HG03565 (cell line): ENCODE measurements around the gene MLLT3.

Experiments
- ATAC-seq: cut with Tn5 transposase; IDR thresholded peaks from one replicate; pipeline ENCODE4 v1.9.1; 2021; ENCODE audit warnings: mild to moderate bottlenecking, moderate library complexity; ENCODE audit not compliant: unreplicated experiment

MLLT3 gene

DNA sequence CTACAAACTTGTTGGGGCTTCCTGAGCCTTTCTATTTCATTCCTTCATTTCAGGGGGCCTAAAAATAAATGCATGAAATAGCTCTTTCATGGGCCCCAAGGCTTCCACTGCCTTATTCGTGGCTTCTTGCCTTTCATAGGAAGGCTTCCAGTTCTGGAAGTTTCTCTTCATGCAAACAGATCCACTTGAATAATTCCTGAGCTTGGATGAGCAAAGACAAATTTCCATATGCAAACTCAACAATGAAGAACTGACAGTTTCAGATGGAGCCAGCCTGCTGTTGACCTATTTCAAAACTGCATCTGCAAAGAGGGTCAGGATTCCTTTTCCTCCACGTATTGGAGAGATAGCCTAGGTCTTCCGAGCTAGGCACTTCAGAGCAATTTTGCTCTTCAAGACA is 142.1 kb downstream of the MLLT3 start:
- ATAC-seq = no peak

DNA sequence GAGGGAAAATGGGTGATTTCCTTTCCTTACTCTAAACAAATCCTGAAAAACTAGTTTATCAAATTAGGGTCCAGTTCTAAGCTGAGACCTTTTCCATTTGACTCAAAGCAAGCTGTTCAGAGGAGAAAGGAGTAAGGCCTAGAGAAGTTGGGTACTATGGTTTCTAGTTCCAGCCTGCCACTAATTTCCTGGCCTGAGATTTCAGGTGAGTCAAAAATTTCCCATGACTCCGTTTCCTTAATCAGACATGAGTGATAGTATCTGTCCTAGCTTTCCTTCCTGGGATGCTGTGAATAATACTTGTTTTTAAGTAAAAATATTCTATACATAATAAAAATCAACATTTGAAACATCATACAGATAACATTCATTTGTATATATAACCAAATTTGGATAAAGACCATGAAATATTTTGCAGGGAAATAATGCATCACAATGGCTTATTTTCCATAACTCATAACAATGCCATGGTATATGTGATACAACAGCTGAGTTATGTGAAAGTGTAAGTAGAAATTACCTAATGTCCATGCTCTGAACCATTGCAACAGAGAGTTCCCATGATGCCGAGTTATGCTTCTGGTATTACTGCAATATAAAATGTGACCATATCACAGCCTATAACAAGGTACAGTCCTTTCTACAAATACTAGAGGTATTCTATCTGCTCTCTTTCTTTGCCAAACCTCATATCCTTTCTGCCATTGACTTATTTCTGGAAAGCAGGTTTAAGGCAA is 142.7 kb downstream of the MLLT3 start:
- ATAC-seq = peak; percentile 87

DNA sequence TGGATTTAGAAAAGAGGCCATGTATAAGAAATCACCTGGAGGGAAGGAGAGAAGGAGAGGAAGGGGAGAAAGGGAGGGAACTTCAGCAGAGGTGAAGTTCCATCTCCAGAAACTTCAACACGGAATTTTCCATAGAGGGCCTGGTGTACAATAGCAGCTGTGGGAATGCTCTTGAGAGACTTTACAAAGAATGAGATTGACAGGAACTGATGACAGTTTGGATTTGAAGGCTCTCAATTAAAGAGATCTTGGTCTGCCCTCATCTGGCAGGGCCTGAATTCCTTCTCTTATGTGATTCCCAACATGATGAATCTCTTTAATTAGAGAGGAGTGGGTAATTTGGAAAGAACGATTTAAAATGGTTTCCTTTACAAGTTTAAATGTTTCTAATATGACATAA is 143.5 kb downstream of the MLLT3 start:
- no peak for ATAC-seq

DNA sequence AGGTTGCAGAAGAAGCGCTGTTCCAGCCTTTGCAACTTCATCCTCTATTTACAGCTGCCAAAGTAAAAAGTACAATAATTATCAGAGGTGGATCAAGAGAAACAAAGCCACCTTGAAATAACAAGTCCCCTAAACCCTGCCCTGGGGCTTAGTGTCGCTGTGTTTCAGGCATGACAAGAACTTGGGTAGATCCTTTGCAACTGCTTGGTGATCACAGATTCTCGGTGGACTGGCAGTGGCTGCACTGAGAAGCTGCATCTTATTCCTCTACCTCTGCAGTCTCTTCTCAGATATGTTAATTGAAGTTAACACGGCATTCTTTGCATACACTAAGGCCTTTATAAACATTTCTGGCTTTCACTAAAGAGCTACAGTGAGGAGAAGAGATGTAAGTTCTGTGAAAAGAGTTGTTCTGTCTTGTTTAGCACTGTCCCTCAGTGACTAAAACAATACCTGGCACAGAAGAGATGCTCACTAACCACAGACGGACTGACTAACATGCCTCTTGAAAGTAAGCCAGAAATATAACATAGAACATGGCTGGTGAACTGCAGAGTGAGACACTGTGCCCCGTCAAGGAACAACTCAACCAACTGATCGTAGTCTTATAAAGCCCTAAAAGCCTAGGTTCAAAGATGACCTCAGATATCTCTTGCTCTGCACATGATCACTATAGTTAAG is 144.2 kb downstream of the MLLT3 start:
- no peak for ATAC-seq

DNA sequence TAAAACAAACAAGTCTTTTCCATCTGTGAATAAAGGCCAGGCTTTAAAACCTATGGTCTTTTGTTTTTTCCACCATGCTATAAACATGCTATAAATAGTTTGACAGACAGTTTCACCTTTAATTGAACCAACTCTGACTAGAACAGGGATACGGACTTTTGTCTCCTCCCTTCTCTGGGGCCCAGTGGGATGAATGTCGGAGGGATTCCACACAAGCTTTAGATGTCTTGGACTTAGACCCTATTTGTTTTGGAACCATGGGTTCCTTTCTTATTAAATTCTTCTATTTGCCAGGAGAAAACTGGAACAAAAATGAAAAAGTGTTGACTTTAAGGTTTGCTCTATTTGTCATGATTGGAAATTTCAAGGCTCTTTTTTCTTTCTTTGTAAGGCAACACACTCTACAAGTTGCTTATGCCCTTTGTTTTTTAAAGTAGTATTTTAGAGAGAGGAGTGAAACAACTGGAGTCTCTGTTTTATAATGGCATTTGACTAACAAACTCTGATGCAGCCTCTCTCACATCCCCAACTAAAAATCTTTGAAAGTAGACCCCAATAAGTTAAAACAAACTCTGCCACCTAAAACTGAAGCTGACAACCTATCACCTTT is 145.3 kb downstream of the MLLT3 start:
- ATAC-seq = no peak

DNA sequence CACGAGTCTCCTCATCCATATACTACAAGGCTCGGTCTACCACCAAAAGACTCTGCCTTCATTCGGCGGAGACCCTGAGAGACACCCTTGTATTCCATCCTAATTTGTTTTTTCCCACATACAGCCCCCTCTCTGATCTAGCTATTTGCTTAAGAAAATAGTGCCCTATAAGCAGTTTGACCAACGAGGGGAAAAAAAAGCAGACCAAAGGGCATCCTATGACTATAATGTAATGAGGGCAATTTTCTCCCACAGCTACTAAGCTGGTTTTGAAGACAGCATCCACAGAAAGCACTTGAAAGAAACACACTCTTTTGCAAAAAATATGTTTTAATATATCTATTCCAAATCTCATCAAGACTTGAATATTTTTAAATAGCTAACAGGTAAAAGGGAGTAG is 147.8 kb downstream of the MLLT3 start:
- ATAC-seq = no peak

DNA sequence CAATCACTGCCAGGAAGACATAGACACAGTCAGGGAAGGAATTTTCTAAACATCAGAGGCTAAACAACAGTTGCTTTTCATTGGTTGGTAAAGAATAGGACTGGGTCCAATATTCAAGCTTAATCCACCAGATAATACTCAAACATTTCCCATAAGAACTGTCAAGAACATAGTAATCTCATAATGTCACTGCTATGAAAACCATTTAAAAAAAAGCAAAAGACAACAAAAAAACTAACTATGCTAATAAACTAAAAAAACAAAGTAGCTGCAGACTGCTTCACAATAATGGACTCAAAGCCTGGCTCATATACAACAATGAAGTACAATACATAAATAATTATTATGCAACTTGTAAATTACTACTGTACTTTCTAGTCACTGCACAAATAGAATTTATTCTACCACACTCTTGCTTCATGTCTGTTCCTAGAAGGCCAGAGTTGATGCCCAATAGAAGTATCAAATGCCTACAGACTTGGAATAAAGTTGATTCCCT is 148.7 kb downstream of the MLLT3 start:
- ATAC-seq = no peak

DNA sequence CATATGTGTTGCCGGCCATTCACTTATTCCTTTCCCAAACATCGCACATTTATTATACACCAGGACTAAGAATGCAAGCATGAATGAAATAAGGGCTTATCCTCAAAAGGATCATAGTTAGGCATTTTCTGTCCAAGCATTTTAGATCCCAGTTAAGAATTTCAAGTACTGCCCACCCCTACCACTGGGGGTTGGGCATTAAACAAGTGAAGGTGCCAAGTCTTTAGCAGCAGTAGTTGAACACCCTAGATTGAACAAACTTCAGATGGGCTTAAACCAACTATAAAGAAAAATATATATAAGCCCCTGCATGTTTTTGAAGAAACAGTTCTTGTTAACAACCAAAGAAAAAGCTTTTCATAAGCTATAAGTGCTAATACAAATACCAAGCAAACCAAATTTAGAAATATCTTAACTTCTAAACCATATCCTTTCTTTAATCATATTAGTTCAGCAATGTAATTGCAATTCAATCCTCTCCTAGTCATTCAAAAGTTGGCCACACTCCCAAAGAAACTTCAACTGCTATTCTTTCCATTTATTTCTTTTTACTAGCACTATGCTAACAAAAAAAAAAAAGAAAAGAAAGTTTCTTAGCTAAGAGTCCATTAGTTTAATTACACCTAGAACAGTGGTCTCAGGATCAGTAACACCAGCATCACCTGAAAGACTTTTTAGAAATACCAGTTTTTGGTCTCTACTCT is 149.8 kb downstream of the MLLT3 start:
- no peak for ATAC-seq

DNA sequence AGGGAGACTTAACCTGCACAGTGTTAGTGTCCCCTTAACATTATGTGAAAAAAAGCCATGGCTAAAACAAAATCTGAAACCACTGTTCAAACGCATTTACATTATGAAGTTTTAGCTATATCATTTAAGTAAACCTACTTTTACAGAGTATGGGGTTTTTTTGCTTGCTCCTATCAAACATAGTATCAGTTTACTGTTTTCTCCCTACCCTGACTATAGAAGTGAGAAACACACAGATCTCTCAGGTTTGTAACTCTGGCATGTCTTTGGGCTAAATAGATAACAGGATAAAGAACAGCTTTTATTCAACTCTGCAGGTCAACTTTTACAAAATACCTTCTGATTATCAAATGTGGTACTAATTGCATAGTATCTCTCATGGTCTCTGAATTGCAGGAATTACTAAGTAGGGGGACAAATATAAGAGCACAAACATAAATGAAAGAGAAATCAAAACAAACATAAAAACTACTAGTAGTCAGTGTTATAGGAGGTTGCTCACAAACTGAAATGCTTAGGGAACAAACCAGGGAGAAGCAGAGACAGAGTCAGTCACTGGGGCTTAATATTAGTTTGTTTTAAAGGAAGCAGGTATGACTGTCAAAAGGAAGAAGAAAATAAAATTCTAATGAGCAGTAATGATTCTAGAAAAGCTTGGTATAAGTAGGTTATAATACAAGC is 155.8 kb downstream of the MLLT3 start:
- no peak for ATAC-seq

DNA sequence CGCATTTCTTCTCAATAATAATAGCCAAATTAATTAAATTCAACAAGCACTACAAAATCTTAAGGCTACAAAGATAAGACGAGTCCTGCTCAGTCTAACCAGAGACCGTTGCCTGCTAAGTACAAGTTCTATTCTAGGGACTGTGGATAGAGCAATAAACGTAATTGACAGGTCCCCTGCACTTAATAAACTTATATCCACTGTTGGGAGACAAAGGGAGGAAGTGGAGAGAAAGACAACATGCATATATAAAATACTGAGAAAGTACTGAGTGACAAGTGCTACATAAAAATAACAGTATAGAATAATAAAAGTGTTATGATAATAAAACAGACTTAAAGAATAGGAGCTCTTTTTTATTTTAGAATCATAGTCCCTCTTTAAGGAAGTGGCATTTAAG is 158.1 kb downstream of the MLLT3 start:
- no peak for ATAC-seq

DNA sequence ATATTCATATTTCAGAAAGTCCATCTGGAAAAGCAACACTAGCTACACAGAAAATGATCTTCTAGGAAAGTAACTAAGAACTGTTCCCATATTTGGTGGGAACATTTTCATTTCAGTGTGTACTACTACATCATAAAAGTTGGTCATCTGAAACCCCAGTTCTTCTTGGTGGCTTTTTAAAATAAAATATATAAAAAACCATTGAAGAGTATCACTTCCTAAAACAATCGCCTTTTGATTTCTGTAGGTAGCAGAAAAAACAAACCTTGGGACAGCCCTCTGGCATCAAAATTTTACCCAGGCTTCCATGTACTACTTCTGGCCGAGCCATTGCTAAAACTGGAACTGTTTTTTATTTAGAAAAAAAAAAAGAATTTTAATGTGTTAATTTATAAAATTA is 158.5 kb downstream of the MLLT3 start:
- no peak for ATAC-seq

DNA sequence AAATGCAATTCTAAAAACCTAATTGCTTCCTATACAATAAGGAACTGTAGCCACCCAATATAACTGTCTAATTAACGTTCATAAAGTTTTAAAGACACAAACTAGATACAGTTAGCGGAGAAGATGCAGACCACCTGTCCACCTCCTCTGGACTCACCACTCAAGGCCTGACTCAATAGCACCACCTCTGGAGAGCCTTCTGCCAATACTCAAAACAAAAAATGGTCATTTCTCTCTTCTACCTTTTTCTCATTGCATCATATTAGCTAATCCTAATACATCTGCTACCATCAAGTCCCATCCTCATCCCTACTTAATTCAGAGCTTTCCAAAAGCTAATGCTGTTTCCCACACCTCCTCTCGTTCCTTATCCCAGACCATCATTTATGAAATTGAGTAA is 159.9 kb downstream of the MLLT3 start:
- no peak for ATAC-seq

DNA sequence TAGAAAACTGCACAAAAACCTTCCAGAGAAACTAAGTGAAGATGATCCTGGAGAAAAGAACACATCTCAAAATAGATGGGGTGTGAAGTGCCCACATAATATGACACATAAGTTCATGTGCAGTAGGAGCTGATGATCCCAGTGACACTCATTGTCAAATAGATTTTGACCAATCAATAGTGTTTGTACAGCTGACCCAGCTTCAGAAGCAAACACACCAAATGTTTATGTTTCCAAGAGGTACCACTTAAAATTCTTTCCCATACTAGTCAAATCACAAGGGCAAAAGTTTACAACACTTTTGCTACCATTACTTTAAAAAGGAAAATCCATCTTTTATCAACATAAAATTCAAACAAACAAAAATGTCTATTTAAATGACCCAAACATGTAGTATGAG is 175.0 kb downstream of the MLLT3 start:
- ATAC-seq = no peak

DNA sequence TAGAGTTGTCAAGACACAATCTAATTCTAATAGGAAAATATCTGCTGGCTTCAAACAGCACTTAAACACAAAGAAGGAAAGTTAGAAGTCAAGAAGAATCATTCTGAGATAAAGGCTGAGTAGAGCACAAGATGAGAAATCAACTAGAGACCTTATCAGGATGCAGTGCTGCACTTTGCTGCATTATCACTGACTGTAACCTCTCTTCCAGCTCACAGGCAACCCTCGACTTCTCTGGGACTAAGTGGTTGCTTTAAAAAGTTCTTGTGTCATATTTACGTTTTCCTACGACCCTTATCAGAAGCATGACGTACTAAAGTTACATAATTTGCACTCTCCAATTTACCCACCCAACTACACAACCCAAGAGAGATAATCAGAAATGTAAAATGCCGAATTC is 176.1 kb downstream of the MLLT3 start:
- ATAC-seq = no peak

DNA sequence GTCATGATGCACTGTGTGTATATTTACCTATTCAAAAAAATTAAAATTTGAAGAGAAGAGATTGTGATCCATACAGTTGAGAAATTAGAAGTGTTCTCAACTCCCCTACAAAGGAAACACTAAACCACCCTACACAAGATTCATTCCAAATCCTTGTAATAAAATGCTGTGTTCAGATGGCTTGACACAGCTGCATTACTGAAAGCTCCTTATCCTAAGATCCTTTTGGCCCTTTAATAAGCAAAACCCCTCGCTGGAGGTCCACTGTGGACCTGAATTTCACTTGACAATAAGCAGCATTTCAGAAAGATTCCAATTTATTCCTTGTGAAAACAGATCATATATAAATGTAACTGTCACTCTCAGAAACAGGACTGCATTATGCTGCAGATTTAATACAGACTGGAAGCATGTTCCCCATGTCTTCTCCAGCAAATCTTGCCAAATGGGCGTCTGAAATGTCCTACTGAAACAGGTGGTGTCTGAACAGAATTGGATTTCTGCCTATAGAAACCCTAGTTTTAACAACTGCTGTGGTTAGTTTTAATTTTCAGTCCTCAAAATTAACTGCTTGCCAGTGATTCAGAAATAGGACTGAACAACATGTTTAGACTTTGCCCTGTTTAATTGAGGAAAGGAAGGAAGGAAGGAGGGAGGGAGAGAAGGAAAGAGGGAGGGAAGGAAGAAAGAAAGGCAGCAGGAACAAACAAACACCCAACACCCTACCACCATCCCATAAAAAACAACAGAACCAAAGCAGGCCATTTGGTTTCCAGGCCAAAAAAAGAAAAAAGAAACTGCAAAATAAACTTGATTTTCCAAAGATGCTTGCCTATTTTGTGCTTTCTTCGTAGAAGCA is 179.6 kb downstream of the MLLT3 start:
- no peak for ATAC-seq

DNA sequence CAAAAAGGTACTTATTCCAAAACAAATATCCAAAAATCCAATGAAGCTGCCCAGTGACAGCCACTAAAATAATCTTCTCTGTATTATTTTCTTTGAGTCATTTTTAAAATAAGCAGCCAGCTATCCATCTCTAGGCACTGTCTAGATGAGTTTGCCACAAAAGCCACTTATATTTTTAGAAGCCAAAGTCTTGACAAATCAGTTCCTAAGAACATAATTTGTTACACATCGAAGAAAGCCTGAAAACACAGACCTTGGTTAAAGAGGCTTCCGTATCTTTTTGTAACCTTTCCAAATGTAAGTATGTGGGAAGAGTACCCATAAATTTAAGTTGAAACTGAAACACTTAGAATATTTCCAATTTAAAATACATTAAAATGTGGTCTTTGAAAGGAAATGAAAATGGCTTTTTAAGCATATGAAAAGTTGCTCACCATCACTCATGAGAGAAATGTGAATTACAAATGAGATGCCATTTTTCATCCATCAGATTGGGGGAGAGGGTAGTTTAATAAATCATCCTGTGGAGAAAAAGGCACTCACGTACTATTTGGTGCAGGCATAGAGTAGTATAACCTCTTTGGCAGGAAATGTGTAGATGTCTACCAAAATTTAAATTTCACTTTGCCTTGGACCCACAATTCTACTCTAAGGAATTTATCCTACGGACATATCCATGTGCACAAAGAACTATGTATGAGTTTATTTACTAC is 180.4 kb downstream of the MLLT3 start:
- ATAC-seq = no peak

DNA sequence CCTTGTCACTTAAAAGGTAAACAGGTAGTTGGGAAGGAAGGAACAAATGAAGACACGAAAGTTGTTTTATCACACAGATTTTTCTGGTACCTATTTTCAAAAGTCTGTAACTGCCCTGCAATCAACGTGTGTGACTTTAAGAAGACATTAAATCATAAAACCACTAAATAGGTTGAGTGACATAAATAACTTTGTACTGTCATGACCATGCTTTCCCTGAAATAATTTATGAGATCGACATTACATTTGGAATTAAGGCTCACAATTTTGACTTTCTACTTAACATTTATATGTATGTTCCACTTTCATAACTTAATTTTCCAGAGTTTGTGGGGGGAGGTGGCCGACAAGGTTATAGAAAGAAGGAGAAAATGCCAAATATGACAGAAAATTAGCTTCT is 181.1 kb downstream of the MLLT3 start:
- ATAC-seq = no peak

DNA sequence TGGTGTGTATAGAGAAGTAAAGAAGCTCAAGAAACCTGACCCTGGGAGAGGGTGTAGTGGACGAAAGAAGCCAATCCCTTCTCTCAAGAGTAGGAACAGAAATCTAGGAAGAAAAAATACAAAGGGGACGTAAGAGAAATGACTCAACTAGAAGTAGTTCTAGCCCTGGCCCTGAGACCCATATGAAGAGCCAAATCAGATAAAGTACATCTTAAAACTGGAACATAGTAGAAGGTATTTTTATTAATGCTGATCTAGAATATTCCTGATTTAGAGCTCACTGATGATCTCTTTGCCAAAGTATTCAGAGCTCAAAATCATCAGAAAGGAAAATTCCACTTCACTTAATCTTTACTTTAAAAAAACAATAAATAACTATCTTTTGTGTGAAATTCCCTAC is 184.8 kb downstream of the MLLT3 start:
- no peak for ATAC-seq

DNA sequence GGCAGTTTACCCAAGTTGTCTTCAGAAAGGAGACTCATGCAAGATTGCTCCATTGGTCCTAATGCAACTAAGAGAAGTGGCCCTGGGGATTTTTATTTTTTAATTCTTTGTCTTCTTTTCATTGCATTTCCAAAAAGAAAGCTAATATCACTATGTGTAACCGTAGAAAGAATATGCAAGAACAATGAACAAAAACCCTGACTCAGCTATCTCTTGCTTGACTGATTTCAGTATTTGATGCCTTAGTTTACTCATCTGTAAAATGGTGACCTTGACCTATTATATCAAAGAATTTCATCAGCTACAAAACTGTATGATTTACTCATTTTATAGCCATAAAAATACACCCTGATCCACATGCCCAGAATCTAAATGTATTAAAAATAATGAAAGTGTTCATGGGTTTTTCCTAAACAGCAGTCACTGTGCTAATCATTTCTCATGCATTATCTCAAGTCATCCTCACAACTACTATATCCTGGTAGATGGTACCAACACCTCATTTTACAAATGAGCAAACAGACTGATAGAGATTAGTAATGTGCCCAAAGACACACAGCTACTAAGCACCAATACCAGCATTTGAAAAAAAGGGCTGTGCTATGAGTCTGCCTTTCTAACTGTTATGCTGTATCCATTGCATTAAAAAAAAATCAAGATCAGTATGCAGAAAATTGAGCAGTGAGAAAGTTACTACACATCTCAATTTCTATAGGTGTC is 185.7 kb downstream of the MLLT3 start:
- no peak for ATAC-seq
